HG03039 (cell line): ENCODE measurements around the gene CNGA2.

Experiments used
- ATAC-seq: cut with Tn5 transposase; IDR thresholded peaks from one replicate; pipeline ENCODE4 v1.9.1; 2021; ENCODE audit warnings: mild to moderate bottlenecking, moderate library complexity; ENCODE audit not compliant: unreplicated experiment

The CNGA2 gene

DNA sequence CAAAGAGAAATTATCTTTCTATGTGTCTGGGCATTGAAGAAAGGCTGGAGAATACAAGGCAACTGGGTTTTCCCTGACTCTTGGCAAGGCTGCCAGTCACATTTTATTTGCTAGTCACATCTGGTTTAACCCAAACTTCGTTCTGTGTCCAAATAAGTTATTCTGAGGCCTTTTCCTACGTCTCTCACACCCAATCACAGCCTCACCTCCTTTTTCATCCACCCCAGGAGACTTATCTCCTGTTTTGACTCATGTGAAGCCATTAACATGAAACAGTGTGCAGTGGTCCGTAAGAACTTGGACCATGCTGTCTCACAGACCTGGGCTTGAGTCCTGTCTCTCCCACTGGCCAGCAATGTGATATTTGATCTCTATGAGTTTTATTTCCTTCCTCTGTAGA, 59.3 kb downstream of the CNGA2 start:
- no peak for ATAC-seq
